GM18870 (cell line): Measurements from ENCODE around the gene DCHS2.

Experiments
- ATAC-seq: cut with Tn5 transposase; IDR thresholded peaks from one replicate; pipeline ENCODE4 v1.9.1; 2021; ENCODE audit warnings: moderate library complexity; ENCODE audit not compliant: unreplicated experiment

The DCHS2 gene

DNA sequence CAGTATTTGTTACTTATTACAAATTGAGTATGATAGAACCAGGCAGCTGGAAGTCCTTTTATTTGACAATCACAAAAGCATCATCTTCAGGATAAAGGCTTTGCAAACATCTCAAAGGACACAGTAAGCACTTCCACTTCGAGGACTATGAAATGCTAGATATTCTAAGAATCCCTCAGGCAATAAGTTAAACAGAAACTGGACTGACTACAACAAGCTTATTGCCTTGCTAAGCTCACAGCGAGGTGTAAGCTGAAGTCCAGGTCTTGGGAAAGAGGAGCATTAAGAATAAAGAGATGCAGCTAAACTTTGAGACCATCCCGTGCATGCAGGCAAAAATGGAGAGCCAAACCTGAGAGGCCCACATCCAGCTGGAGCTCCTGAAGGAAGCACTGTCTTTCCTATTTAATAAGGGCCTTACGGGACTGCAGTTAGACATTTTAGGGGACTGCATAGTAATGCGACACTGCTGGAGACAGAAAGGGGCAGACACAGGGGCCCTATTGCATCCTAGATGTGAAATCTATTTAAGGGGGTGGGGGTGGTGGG is 38.7 kb downstream of the DCHS2 start:
- no peak for ATAC-seq

DNA sequence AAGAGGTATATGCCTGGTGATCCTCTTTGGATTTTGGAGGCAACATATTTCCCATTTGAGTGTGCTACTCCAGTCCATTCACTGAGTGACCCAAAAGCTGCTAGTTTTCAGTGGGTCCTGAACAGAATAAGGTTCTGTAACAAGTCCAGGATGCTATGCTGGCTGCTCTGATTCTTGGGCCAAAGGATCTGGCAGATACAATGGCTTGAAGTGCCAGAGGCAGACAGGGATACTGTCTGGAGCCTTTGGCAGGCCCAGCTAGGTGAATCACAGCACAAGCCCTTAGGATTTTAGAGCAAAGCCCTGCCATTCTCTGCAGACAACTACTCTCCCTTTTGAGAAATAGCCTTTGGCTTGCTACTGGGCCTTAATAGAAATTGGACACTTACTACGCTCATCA is 40.6 kb downstream of the DCHS2 start:
- no peak for ATAC-seq

DNA sequence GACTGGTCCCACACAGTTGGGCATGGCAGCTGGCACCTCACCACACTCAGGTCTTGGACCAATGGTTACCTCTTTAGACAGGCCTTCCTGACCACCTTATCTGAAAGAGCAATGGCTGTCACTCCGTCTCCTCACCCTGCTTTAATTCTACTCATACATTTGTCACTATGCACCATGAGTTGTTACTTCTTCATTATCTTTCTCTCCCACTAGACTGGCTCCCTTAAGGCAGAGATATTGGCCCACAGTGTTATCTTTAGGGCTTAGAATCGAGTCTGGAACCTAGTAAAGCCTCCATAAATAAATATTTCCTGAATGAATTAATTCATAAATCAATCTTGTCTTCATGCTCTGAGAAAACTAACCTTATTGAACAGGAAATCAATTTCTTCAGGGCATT is 46.6 kb downstream of the DCHS2 start:
- no peak for ATAC-seq

DNA sequence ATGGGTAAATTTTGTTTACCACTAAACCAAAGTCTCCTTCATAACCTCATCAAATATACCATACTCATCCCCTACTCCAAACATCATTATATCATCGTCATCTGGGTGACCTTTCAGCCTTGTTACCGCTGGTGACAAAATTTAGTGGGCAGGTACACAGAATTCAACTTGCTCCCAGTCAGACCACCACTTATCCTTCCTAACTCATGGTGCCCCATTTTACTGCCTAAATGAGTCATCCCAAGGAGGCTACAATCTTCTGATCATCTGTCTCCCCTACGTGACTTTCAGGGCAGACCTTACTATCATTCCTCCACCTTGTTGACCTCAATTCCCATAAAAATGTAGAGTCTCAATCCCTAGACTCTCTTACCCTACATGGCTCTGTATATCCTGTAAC is 49.6 kb downstream of the DCHS2 start:
- ATAC-seq, result no peak

DNA sequence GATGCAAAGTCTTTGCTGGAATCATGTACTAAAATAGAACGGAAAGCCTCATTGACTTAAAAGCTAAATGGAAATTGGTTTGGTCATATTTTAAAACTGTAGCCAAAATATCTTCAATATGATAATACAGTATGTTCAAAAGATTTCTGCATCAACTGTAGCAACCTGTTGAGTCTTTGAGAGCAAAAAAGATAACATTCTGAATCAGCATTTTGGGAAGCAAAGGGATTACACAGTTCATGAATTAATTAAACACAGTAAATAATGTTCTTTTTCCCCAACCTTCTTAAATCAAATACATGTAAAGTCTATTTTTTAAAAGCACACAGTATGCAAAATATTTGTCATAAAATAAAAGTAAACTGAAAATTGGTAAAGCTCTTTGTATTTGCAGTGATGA is 50.5 kb downstream of the DCHS2 start:
- no peak for ATAC-seq

DNA sequence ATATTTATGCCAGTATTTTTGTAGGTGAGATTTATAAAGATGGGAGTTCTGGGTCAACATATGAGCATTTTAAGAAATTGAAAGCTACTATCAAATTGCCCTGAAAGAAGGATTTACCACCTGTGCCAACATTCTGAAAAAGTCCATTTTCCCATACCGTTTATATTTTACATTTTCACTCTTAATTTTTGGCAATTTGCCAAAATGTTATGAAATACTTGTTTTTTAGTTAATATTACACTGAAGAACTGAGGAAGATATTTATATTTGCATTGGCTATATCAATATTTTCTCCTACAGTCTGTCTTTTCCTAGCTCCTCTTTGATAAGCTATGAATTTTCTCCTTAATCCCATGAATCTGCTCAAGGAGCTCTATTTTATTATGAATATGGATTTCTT is 52.4 kb downstream of the DCHS2 start:
- no peak for ATAC-seq

DNA sequence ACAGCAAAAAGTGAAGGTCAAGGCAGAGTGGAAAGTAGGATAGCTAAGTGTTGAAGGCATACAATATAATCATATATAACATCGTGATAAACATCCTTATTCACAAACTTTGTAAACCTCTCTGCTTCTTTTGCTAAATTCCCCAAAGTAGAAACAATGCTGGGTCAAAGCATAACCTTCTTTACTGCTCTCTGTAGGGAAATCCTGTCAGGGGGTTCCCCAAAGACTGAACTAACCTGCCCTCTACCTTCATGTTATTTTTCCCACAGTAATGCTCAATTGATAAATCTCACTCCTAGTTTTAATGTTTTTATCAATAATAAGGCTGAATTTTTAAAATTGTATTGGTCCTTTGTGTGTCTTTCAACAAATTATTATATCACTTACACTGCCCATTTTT is 55.7 kb downstream of the DCHS2 start:
- peak; percentile 67 for ATAC-seq

DNA sequence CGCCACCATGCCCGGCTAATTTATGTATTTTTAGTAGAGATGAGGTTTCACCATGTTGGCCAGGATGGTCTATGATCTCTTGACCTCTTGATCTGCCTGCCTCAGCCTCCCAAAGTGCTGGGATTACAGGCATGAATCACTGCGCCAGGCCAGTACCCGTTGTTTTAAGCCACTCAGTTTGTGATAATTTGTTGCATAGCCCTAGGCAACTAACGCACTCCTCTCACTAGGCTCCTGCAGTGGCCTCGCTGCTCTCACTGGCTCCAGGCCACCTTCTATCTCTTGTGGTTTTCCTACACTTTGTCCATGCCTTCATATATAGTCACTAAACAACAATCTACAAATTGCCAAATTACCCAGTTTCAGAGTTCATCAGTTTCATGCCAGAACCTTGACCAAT is 58.1 kb downstream of the DCHS2 start:
- no peak for ATAC-seq

DNA sequence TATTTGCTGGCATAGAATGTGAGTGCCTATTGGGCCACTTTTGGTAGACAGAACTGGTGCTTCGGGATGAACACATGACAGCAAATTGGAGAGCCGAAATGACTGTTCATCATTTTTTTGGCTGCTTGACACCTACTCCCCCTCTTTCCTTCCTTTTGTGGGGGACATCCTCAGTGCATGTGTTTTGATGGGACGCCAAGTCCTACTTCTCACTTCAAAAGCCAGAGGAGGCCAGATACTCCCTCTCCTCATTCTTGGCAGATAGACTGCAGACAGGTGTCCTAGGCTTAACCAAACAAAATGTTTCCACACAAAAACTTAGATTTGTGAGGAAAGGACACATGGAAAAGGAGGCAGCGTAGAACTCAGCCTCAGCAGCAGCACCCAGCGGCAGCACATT is 62.4 kb downstream of the DCHS2 start:
- no peak for ATAC-seq

DNA sequence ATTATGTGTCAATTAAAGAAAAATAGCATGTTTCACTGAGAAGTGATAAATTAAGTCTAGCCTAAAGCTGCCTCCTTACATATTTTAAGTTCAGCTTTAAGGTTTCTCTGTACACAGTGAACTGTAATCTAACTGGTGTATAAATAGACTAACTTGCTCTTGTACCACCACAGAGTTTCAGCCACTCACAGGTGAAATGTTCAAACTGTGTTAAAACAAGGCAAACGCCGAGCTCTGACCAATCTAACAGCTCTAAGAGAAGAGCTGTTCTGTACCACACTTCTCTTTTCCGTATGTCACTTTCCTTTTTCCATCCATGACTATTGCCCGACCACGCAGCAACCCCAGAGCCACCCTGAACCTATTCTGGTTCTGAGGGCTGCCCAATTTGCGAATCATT is 64.5 kb downstream of the DCHS2 start:
- ATAC-seq, result peak; percentile 44

DNA sequence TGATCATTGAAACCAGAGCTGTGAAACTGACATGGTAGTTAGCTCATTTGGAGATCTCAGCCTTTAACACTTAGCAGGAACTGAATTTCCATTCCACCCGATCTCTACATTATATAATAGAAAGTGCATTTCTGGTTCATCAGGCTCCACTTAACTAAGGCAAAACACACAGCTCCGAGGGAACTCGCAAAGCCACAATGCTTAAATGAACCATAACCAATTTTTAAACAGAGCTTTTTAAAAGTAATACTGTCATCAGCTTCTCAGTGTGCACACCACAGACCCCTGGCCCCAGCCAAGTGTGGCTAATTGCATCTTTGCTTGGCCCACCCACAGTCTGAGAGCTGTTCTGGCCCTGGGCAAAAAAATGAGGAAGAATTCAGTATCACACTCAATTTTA is 66.1 kb downstream of the DCHS2 start:
- ATAC-seq, result peak; percentile 35

DNA sequence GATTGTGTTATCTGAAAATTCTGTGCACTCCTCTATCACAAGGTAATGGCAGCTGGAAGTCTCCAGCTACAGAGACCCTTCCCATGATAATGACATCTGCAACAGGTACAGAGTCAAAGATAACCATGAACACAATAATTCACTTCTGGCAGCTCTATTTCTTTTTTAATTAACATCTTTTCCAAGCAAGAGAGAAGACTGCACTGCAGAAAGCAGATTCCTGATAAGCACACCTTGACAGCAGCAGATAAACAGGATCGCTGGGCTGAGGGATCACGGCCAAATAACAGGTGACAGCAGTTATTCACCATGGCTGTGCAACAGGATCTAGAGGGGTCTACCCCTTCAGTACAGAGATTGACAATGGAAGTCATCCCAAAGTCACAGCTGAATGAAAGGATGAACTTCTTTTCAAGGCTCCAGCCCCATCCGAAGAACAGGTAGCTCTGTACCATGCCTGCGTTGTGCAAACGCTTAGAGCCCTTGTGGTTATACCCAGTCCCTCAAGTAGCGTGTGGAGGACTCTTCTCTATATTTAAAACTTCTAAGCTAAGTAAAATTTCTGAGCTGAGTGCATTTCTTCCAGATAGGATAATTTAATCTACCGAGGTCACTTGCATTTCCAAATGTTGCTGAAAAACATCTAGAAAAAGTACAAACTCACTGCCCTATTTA is 66.7 kb downstream of the DCHS2 start:
- no peak for ATAC-seq

DNA sequence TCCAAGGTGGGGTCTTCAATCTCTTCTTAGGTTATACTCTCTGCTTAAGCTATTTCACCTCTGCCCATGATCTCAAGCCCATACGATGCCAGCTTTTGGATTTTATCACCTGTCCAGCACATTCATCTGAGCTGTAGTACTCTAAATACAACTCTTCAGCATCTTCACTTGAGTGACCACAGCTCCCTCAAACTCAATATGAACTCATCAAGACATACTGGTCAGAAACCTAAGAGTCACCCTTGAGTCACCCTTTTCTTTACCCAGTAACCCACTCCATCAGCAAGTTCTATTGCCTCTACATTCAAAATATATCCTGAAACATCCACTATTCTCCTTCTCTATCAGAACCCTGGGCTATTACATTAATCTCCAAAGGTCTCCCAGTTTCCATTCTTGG is 69.4 kb downstream of the DCHS2 start:
- ATAC-seq, result no peak

DNA sequence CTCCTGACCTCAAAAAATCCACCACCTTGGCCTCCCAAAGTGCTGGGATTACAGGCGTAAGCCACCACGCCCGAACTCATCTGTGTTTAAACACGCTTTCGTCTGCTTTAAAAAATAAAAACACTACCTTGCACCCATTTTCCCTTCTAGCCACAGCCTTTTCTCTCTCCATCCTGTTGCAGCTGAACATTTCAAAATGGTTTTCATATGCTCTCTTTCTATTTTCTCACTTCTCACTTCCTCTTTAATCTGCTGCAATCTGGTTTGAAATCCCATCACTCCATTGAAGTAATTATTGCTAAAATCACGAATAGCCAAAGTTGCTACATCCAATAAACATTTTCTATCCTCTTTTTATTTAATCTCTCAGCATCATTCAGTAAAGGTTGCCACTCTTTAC is 70.0 kb downstream of the DCHS2 start:
- ATAC-seq, result peak; percentile 46

DNA sequence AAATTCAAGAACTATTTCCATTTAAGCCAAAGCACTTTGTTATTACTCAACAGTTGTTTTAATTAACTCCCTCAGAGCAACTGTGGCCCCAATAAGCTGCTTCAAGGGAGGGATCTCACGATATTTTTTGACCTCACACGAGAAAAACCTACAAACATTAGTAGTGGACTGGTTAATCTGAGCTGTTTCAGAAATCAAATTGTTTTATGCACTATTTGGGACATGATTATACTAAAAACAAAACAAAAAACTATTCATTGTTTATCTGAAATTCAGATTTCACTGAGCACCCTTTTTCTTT is 74.3 kb downstream of the DCHS2 start:
- ATAC-seq, result no peak

DNA sequence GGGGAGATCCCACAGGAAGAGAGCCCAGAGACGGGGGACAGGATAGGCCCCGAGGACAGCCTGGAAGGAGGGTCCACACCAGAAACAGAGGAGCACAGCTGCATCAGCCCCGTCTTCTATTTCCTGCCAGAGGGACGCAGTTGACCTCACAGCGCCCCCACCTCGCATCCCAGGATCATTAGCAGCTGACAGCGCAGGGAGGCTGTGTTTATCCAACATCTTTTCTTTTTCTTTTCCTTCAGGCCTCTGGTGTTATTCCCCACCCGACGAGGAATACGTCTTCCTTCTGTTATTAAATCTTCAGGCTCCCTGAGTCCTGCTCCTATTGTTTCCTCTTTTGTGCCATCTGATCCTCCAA is 75.4 kb downstream of the DCHS2 start:
- peak; percentile 34 for ATAC-seq

DNA sequence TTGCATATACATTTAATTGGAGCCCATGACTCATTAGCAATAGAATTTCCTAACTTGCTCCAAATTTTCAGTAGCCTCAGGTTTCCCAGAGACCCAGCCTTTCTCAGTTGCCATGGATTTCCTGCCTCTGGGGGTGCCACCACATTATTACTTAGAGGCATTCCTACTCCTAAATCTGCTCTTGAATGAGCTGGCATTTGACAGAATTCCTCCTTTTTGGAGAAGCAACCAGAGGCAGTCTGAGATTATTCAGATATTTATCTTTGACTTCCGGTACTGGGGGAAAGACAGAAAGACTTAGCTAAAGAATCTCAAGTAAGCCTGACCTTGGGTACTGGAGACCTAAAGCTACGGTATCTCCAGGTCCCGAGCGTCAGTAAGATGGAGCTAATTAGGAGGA is 76.3 kb downstream of the DCHS2 start:
- ATAC-seq, result no peak

DNA sequence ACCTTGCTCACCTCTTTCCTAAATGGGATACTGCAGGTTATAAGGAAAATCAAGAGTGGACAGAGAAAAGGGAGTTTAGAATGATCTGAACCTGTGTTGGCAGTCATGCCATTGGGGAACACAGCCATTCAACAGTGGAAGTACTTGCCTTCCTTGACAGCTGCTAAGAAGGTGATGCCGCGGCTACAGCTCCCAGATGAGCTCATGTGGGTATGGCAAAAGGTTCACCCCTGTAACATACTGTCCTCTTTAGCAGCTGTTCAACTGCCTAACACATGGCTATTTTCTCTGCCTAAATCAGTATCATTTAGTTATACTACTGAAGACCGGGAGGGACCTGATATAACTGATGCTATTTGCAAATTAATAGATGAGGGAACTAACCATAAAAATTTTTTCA is 76.8 kb downstream of the DCHS2 start:
- no peak for ATAC-seq

DNA sequence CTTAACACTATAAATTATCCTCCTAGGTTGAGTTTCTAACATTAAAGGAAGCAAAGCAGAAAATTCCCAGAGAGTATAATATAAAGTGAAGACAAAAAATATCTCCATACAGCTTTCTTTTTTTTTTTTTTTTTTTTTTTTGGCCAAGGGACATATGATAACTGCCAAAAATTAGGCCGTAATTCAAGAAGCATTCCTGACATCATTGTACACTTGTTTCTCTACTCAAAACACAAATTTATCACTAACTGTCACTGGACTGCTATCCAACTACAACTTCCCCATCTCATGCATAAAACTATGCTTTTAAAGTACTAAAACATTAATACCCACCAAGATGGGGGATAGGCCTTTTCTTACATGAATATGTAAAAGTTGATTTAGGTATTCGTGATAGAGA is 77.2 kb downstream of the DCHS2 start:
- ATAC-seq, result no peak

DNA sequence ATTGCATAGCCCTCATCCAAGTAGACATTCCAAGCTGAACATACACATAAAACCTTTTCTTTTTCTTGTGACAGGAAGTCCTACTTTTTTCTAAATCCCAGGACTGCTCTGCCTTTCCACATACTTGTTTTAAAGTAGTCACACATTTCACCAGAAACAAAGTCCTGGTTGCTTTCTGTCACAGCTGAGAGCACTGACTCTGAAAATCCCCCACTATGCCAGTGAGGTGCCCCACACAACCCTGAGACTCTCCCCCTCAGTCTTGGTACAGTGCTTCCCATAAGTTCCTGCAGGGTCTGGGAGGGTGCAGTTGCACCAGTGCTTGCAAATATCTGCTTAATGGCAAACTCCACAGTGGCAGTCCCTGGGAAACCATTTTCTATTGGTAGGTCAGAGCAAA is 84.2 kb downstream of the DCHS2 start:
- ATAC-seq, result no peak

DNA sequence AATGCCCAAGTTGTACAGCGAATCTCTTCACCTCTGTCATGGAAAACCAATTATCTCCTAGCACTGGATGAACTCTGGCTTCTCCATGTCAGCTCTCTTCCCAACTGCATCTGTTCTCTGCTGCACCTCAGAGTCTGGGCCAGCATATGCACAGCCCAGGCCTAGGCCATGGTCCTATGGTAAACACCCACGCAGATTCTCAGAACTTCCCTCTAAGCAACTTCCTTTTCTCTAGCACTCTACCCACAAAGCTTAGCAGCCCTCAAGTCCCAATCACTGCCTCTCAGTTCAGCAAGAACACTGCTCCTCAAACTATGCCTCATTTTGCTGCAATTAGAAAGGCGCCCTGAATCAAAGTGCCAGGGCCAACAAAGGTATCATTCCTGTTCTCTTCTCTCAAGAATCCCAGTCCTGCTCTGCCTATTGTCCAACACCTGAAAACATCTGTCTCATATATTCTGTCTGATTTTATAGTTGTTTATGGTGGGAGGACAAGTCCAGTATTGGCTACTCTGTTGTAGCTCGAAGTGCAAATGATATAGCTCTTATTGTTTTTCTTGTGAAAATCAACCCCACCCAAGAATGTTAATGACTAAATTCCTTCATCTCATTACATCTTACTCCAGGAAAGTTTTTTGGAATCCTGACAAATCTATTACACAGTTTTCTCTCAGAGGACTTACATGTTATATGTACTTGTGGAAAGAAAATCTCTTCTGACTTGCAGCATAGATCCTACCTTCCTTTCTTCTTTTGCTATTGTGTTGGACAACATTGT is 85.4 kb downstream of the DCHS2 start:
- ATAC-seq, result peak; percentile 94

DNA sequence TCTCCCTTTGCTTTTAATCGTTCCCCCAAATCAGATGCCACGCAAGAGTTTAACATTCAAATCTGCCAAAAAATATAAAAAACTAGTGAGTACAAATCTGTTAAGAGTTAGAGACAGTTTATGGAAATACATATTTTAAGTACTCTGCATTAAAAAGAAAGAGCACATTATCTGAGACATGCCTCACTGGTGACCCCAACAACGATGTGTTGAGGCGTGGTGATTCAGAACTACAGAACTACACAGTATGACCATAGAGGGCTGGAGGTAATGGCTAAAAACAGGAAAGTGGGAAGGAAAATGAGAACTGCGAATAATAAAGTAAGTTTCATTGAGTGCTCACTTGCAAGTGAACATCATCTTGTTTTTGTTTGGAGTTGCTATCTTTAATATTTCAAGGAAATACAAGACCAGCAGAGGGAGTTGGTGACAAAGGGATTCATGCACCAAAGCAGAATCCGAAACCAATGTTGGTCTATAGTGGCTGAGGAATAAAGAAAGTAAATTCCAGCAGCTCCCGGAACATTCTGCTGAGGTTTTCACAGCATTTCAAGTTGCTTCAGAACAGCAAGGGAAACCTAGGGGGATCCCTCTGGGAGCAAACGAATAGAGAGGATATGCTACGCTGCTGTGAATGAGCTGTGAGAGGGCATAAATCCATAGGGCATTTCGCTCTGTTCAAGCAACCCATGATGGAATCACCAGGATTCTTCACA is 92.2 kb downstream of the DCHS2 start:
- no peak for ATAC-seq
